ENCODE results near the gene COASY. TPM values are rescaled to one million over a fixed set of nuclear protein-coding genes. Genes with fewer than 3 reads are reported as not detected.

COASY gene
- total and polyA plus RNA-seq, 2 donors from 2014 or later = 71.9 to 145 TPM

- TF ChIP-seq CTCF (IDR thresholded peaks at IDR 0.05; ENCODE audit: borderline replicate concordance, extremely low read depth, insufficient read depth) = no peak
- Histone ChIP-seq H3K4me1 (ENCODE audit: control insufficient read depth in 2 of 3, insufficient read depth in 2 of 3, low read depth in 1 of 3, low read length in 3 of 3) (no peaks in the 10 kb centered on the region), H3K9ac (ENCODE audit: low read length in 3 of 3) (no peak overlapping the region), H3K4me3 (ENCODE audit: low read length in 3 of 3) (no peak overlapping the region), H3K36me3 (ENCODE audit: control insufficient read depth in 2 of 3, insufficient read depth in 3 of 3, low read length in 3 of 3) (peaks cover 3 to 30% (median 15%) of the 10 kb centered on the region in 3 donors), H3K9me3 (ENCODE audit: control insufficient read depth in 2 of 3, insufficient read depth in 1 of 3, low read length in 3 of 3) (no peaks in the 10 kb centered on the region), H3K27ac (ENCODE audit: low read depth in 2 of 2, low read length in 2 of 2) (no peak overlapping the region), H3K27me3 (ENCODE audit: control insufficient read depth, insufficient read depth, low read length) (no peaks in the 10 kb centered on the region)
- FAIRE-seq = no peak
- no peak for DNase-seq
- intact Hi-C loops (cut with DNase I) = no loop called here
These were observed 29.5 kb downstream of the COASY start for GRCh38 chr17:42591411-42591810.

GRCh38 chr17:42596386-42596785 is 34.4 kb downstream of the COASY start:
- intact Hi-C loops (cut with DNase I) = no loop called here
- H3K36me3 ChIP-seq (ENCODE audit: control insufficient read depth in 2 of 3, insufficient read depth in 3 of 3, low read length in 3 of 3) = peaks cover 0 to 9% (median 0%) of the 10 kb centered on the region in 3 donors

GRCh38 chr17:42598905-42599304 is 37.0 kb downstream of the COASY start:
- H3K27me3 ChIP-seq (ENCODE audit: control insufficient read depth, insufficient read depth, low read length) = no peaks in the 10 kb centered on the region
- H3K4me3 ChIP-seq (ENCODE audit: low read length in 3 of 3) = no peak overlapping the region
- H3K9ac ChIP-seq (ENCODE audit: low read length in 3 of 3) = no peak overlapping the region
- no peaks in the 10 kb centered on the region for H3K9me3 ChIP-seq (ENCODE audit: control insufficient read depth in 2 of 3, insufficient read depth in 1 of 3, low read length in 3 of 3)
- FAIRE-seq (no peak), DNase-seq (no peak)
- intact Hi-C loops (cut with DNase I) = no loop called here
- no peaks in the 10 kb centered on the region for H3K4me1 ChIP-seq (ENCODE audit: control insufficient read depth in 2 of 3, insufficient read depth in 2 of 3, low read depth in 1 of 3, low read length in 3 of 3)
- peaks cover 0 to 4% (median 0%) of the 10 kb centered on the region in 3 donors for H3K36me3 ChIP-seq (ENCODE audit: control insufficient read depth in 2 of 3, insufficient read depth in 3 of 3, low read length in 3 of 3)
- H3K27ac ChIP-seq (ENCODE audit: low read depth in 2 of 2, low read length in 2 of 2) = no peak overlapping the region
- TF ChIP-seq CTCF (IDR thresholded peaks at IDR 0.05; ENCODE audit: borderline replicate concordance, extremely low read depth, insufficient read depth) = no peak

More at GRCh38 chr17:42596386-42596785, 34.4 kb downstream of the COASY start:
- TF ChIP-seq CTCF (IDR thresholded peaks at IDR 0.05; ENCODE audit: borderline replicate concordance, extremely low read depth, insufficient read depth) = no peak
- FAIRE-seq (no peak), DNase-seq (no peak)
- H3K9ac ChIP-seq (ENCODE audit: low read length in 3 of 3) = no peak overlapping the region
- no peak overlapping the region for H3K27ac ChIP-seq (ENCODE audit: low read depth in 2 of 2, low read length in 2 of 2)
- H3K4me3 ChIP-seq (ENCODE audit: low read length in 3 of 3) = no peak overlapping the region
- H3K9me3 ChIP-seq (ENCODE audit: control insufficient read depth in 2 of 3, insufficient read depth in 1 of 3, low read length in 3 of 3) = no peaks in the 10 kb centered on the region
- no peaks in the 10 kb centered on the region for H3K4me1 ChIP-seq (ENCODE audit: control insufficient read depth in 2 of 3, insufficient read depth in 2 of 3, low read depth in 1 of 3, low read length in 3 of 3)
- no peaks in the 10 kb centered on the region for H3K27me3 ChIP-seq (ENCODE audit: control insufficient read depth, insufficient read depth, low read length)

DNA sequence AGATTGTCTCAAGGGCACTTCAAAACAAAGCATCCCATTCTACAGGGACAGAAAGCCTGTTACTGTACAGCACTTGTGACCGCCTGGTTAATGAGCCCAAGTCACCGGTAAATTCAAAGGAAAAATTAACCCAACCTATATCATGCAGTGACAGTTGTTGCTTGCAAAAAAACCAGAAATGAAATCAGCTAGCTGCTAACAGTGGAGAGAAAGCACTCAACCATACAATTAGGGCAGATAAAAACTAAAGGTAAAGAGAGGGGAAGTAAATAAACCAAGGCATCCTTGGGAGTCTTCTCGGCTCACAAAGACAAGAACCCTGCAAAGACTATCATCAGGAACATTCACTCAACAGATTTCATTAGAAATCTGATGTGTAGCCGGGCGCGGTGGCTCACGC is 41.4 kb downstream of the COASY start:
- FAIRE-seq (no peak), DNase-seq (no peak)
- H3K27ac ChIP-seq (ENCODE audit: low read depth in 2 of 2, low read length in 2 of 2) = no peak overlapping the region
- intact Hi-C loops (cut with DNase I) = no loop called here
- H3K9ac ChIP-seq (ENCODE audit: low read length in 3 of 3) = no peak overlapping the region
- TF ChIP-seq CTCF (IDR thresholded peaks at IDR 0.05; ENCODE audit: borderline replicate concordance, extremely low read depth, insufficient read depth) = no peak
- H3K27me3 ChIP-seq (ENCODE audit: control insufficient read depth, insufficient read depth, low read length) = no peaks in the 10 kb centered on the region
- no peaks in the 10 kb centered on the region for H3K36me3 ChIP-seq (ENCODE audit: control insufficient read depth in 2 of 3, insufficient read depth in 3 of 3, low read length in 3 of 3)
- H3K4me3 ChIP-seq (ENCODE audit: low read length in 3 of 3) = no peak overlapping the region
- peaks cover 0 to 7% (median 6%) of the 10 kb centered on the region in 3 donors for H3K4me1 ChIP-seq (ENCODE audit: control insufficient read depth in 2 of 3, insufficient read depth in 2 of 3, low read depth in 1 of 3, low read length in 3 of 3)
- no peaks in the 10 kb centered on the region for H3K9me3 ChIP-seq (ENCODE audit: control insufficient read depth in 2 of 3, insufficient read depth in 1 of 3, low read length in 3 of 3)
